B cell (primary cell): ENCODE data around the gene FDX1. TPM values are rescaled to one million over a fixed set of nuclear protein-coding genes. Genes with fewer than 3 reads are reported as not detected.

Experiments used
- ATAC-seq: fragments of 200-7000 bp; cut with Tn5 transposase; one replicate; pipeline ENCODE4 v1.10.0; 2021; ENCODE audit warnings: low read depth, mild to moderate bottlenecking, moderate number of reproducible peaks, moderate library complexity
- CTCF ChIA-PET: fragments of 350-600 bp; sonication (Branson Sonifier 250); formaldehyde crosslinking; loops from one replicate; lab custom pipeline; 2021; ENCODE audit warnings: antibody characterized with exemption, inconsistent platforms; lab: Charles Lee
- POLR2A ChIA-PET: fragments of 350-600 bp; sonication (Branson Sonifier 250); formaldehyde crosslinking; loops from one replicate; lab custom pipeline; 2021; ENCODE audit warnings: antibody characterized with exemption; lab: Charles Lee
- DNase-seq: peaks from one replicate; pipeline ENCODE4 v3.0.0; 2013
- H2AFZ ChIP-seq: 2 replicates; pipeline ENCODE4 v1.6.1; 2012; ENCODE audit warnings: mild to moderate bottlenecking, low read depth, low read length; ENCODE audit not compliant: insufficient read depth, poor library complexity, severe bottlenecking
- H3K27ac ChIP-seq, 2 donors: 1 replicate in 1 of 2; 2 replicates in 1 of 2; pipeline ENCODE4 v1.5.1; 2012 to 2013; ENCODE audit warnings: low read length in 2 of 2, mild to moderate bottlenecking in 2 of 2, moderate library complexity in 1 of 2
- H3K27me3 ChIP-seq, 4 experiments: fragments of 200-600 bp in 1 of 4; sonication (generic) in 1 of 4; replicated peaks in 1 of 4; 1 replicate in 2 of 4; 2 replicates in 2 of 4; pipeline versions ENCODE4 v1.6.1 to v1.7.0; 2013 to 2016; ENCODE audit warnings: low read length in 3 of 4, mild to moderate bottlenecking in 2 of 4, mixed read lengths in 1 of 4, moderate library complexity in 1 of 4; ENCODE audit not compliant: insufficient read depth in 4 of 4, control insufficient read depth in 3 of 4; ENCODE audit errors: control extremely low read depth in 1 of 4
- H3K36me3 ChIP-seq, 2 experiments: replicated peaks in 1 of 2; 1 replicate in 1 of 2; 2 replicates in 1 of 2; pipeline versions ENCODE4 v1.6.1 to v1.7.1; 2013; ENCODE audit warnings: low read length in 1 of 2; ENCODE audit not compliant: insufficient read depth in 2 of 2, control insufficient read depth in 1 of 2; ENCODE audit errors: control extremely low read depth in 1 of 2, extremely low read depth in 1 of 2
- H3K4me1 ChIP-seq, 2 donors: fragments of 200-600 bp in 1 of 2; sonication (generic) in 1 of 2; 1 replicate in 1 of 2; 2 replicates in 1 of 2; pipeline versions ENCODE4 v1.5.1 to v1.6.1; 2013 to 2017; ENCODE audit warnings: low read length in 2 of 2; ENCODE audit not compliant: control insufficient read depth in 2 of 2, insufficient read depth in 2 of 2
- H3K4me2 ChIP-seq: replicated peaks from 2 replicates; pipeline ENCODE3; 2012; ENCODE audit warnings: mild to moderate bottlenecking, low read depth, low read length; ENCODE audit not compliant: poor library complexity, severe bottlenecking
- H3K4me3 ChIP-seq, 5 experiments: fragments of 200-600 bp in 1 of 5; sonication (generic) in 1 of 5; 1 replicate in 3 of 5; 2 replicates in 2 of 5; pipeline versions ENCODE4 v1.5.1 to v1.7.0; 2011 to 2016; ENCODE audit warnings: low read length in 4 of 5, mild to moderate bottlenecking in 4 of 5, low read depth in 2 of 5, control low read depth in 1 of 5, moderate library complexity in 1 of 5; ENCODE audit not compliant: insufficient read depth in 1 of 5; ENCODE audit errors: control extremely low read depth in 1 of 5, extremely low read depth in 1 of 5
- H3K79me2 ChIP-seq: fragments of 200-600 bp; sonication (generic); one replicate; pipeline ENCODE4 v1.6.0; 2016; ENCODE audit warnings: low read length; ENCODE audit not compliant: control insufficient read depth, insufficient read depth
- H3K9ac ChIP-seq: fragments of 200-600 bp; sonication (generic); 2 replicates; pipeline ENCODE4 v1.6.1; 2017; ENCODE audit warnings: mild to moderate bottlenecking, low read length, moderate library complexity
- H3K9me3 ChIP-seq, 3 donors: one replicate each; pipeline versions ENCODE4 v1.6.1 to v1.7.1; 2013; ENCODE audit warnings: low read length in 2 of 3; ENCODE audit not compliant: control insufficient read depth in 2 of 3, insufficient read depth in 1 of 3; ENCODE audit errors: control extremely low read depth in 1 of 3
- H4K20me1 ChIP-seq: 2 replicates; pipeline ENCODE4 v1.6.0; 2012; ENCODE audit warnings: mild to moderate bottlenecking, low read length; ENCODE audit not compliant: insufficient read depth, control insufficient read depth, poor library complexity, severe bottlenecking
- H3K27ac Mint-ChIP-seq: one replicate; pipeline ENCODE4 v1.8.0; 2021; ENCODE audit warnings: mixed read lengths
- H3K27me3 Mint-ChIP-seq: one replicate; pipeline ENCODE4 v1.8.0; 2021; ENCODE audit warnings: mixed read lengths
- H3K4me1 Mint-ChIP-seq: one replicate; pipeline ENCODE4 v1.8.0; 2021; ENCODE audit warnings: mixed read lengths
- H3K4me3 Mint-ChIP-seq: one replicate; pipeline ENCODE4 v1.8.0; 2021; ENCODE audit warnings: mixed read lengths
- H3K9me3 Mint-ChIP-seq: one replicate; pipeline ENCODE4 v1.8.0; 2022; ENCODE audit warnings: mixed read lengths; ENCODE audit not compliant: insufficient read depth
- CTCF ChIP-seq: fragments of 200-600 bp; IDR thresholded peaks from one replicate; pipeline ENCODE4 v1.8.0; 2022; ENCODE audit warnings: antibody characterized with exemption, mild to moderate bottlenecking
- EZH2 ChIP-seq: IDR thresholded peaks from 2 replicates; pipeline ENCODE4 v1.6.1; 2012; ENCODE audit warnings: borderline replicate concordance, low read depth, mild to moderate bottlenecking, moderate library complexity, low read length; ENCODE audit not compliant: insufficient read depth, poor library complexity, severe bottlenecking
- WGBS: methylation state at CpG from one replicate; pipeline ENCODE4 v1.1.5; 2013; ENCODE audit warnings: missing lambda C conversion rate; ENCODE audit not compliant: insufficient coverage; 5-methylcytosine and 5-hydroxymethylcytosine counted together
- intact Hi-C: fragments of 100-400 bp; cut with micrococcal nuclease; formaldehyde crosslinking; loops from one replicate; pipeline ENCODE4 v1.10.0; 2022
- polyA plus RNA-seq: library from polyadenylated mRNA; depleted of rRNA; stranded (reverse); fragments of >200 nt; gene quantifications from 2 replicates; pipeline ENCODE4 v1.2.3, GENCODE V29; 2012
- total RNA-seq, 2 donors: library from RNA; stranded (reverse); fragments of 120-200 nt in 1 of 2; gene quantifications; 1 replicate in 1 of 2; 2 replicates in 1 of 2; pipeline versions ENCODE4 v1.2.3 to v1.2.4, GENCODE V29; 2013 to 2022

Gene FDX1
- total and polyA plus RNA-seq, 2 donors (not counting 1 experiment from before 2014, with no cell fraction given), result 3.5 to 11.2 TPM

- POLR2A ChIA-PET, result no interaction called here
- Mint-ChIP-seq H3K27ac (no peak overlapping the region), H3K9me3 (no peaks in the 10 kb centered on the region), H3K4me3 (no peak overlapping the region), H3K27me3 (no peaks in the 10 kb centered on the region), H3K4me1 (peaks cover 8% of the 10 kb centered on the region)
- TF ChIP-seq EZH2 (no peak), CTCF (no peak)
- Histone ChIP-seq H3K27me3 (no peaks in the 10 kb centered on the region), H3K4me3 (no peak overlapping the region), H3K79me2 (peaks cover 28% of the 10 kb centered on the region), H2AFZ (no peak overlapping the region), H3K9me3 (peaks cover 0 to 3% (median 0%) of the 10 kb centered on the region in 3 donors), H3K4me1 (no peaks in the 10 kb centered on the region), H3K4me2 (no peak overlapping the region), H3K9ac (no peak overlapping the region), H3K36me3 (peaks cover 0 to 15% of the 10 kb centered on the region in 2 experiments), H3K27ac (no peak overlapping the region), H4K20me1 (peaks cover 14% of the 10 kb centered on the region)
- DNase-seq, result no peak
- 94% methylated on average over 4 of the region's 4 CpGs for WGBS
- CTCF ChIA-PET, result interaction anchor here (1.2 to 6.6 kb wide), 9 partner anchors 11 to 1000 kb away, joined by 3 to 56 read pairs (median 6); no protein-coding TSS in a partner anchor
- intact Hi-C loops, result loop anchor here (5.0 kb wide), 1 partner anchor 835 kb away; no protein-coding TSS in a partner anchor
- ATAC-seq, result no peak
These were observed 17.6 kb downstream of the FDX1 start for GRCh38 chr11:110447343-110447742.

- H4K20me1 ChIP-seq, result peaks cover 14% of the 10 kb centered on the region
- no peaks in the 10 kb centered on the region for H3K27me3 Mint-ChIP-seq
- no peak overlapping the region for H3K27ac Mint-ChIP-seq
- peaks cover 13% of the 10 kb centered on the region for H3K4me1 Mint-ChIP-seq
- H3K4me3 ChIP-seq, result no peak overlapping the region
- no CpG with 5 or more reads among the region's 5 CpGs for WGBS
- CTCF ChIA-PET, result interaction anchor here (0.9 to 6.6 kb wide), 10 partner anchors 10 to 999 kb away, joined by 3 to 56 read pairs (median 6); partner anchors contain the start of gene FDX1
- peak; percentile 77 for TF ChIP-seq CTCF
- no peak for TF ChIP-seq EZH2
- ATAC-seq (no peak), DNase-seq (peak; percentile 45)
- H3K4me3 Mint-ChIP-seq, result no peak overlapping the region
- POLR2A ChIA-PET, result no interaction called here
- H2AFZ ChIP-seq, result no peak overlapping the region
- H3K9me3 Mint-ChIP-seq, result no peaks in the 10 kb centered on the region
- intact Hi-C loops, result loop anchor here (1.0 to 5.0 kb wide), 2 partner anchors 782 to 834 kb away; no protein-coding TSS in a partner anchor
- H3K27me3 ChIP-seq, result no peaks in the 10 kb centered on the region
- H3K4me1 ChIP-seq, result no peaks in the 10 kb centered on the region
- no peak overlapping the region for H3K27ac ChIP-seq
- no peak overlapping the region for H3K4me2 ChIP-seq
- peaks cover 0 to 3% (median 0%) of the 10 kb centered on the region in 3 donors for H3K9me3 ChIP-seq
- H3K36me3 ChIP-seq, result peaks cover 0 to 13% of the 10 kb centered on the region in 2 experiments
- no peak overlapping the region for H3K9ac ChIP-seq
- peaks cover 24% of the 10 kb centered on the region for H3K79me2 ChIP-seq
These were observed 18.4 kb downstream of the FDX1 start for GRCh38 chr11:110447897-110448745.
